Natural killer cell (primary cell): ENCODE measurements around the gene MAOB. TPM values are rescaled to one million over a fixed set of nuclear protein-coding genes. Genes with fewer than 3 reads are reported as not detected.

Experiments
- ATAC-seq, 3 donors: fragments of 150-1000 bp in 2 of 3; fragments of 200-7000 bp in 1 of 3; cut with Tn5 transposase; 1 replicate in 1 of 3; 2 replicates in 2 of 3; pipeline ENCODE4 v1.10.0; 2021; ENCODE audit warnings: mild to moderate bottlenecking in 2 of 3, moderate library complexity in 2 of 3
- DNase-seq, 2 donors: peaks; one replicate each; pipeline versions ENCODE4 v3.0.0 to v3.0.0-alpha.2; 2013 to 2021; ENCODE audit warnings: mixed read lengths in 1 of 2
- H3K27ac ChIP-seq: one replicate; pipeline ENCODE4 v1.5.1; 2013; ENCODE audit warnings: mild to moderate bottlenecking, low read length
- H3K27me3 ChIP-seq: one replicate; pipeline ENCODE4 v1.6.1; 2013; ENCODE audit warnings: low read length; ENCODE audit not compliant: control insufficient read depth, insufficient read depth
- H3K36me3 ChIP-seq: one replicate; pipeline ENCODE4 v1.6.1; 2013; ENCODE audit warnings: low read length; ENCODE audit not compliant: control insufficient read depth, insufficient read depth
- H3K4me1 ChIP-seq: one replicate; pipeline ENCODE4 v1.6.1; 2013; ENCODE audit warnings: low read length; ENCODE audit not compliant: control insufficient read depth, insufficient read depth
- H3K4me3 ChIP-seq: one replicate; pipeline ENCODE4 v1.5.1; 2013; ENCODE audit warnings: low read length
- H3K9me3 ChIP-seq: one replicate; pipeline ENCODE4 v1.6.1; 2013; ENCODE audit warnings: low read length; ENCODE audit not compliant: control insufficient read depth, insufficient read depth
- H3K27ac Mint-ChIP-seq, 2 donors: one replicate each; pipeline ENCODE4 v1.8.0; 2022; ENCODE audit warnings: mild to moderate bottlenecking in 2 of 2, mixed read lengths in 2 of 2, moderate library complexity in 1 of 2
- H3K27me3 Mint-ChIP-seq, 2 donors: one replicate each; pipeline ENCODE4 v1.8.0; 2022; ENCODE audit warnings: low read depth in 2 of 2, mixed read lengths in 2 of 2
- H3K36me3 Mint-ChIP-seq: one replicate; pipeline ENCODE4 v1.8.0; 2022; ENCODE audit warnings: mixed read lengths
- H3K4me1 Mint-ChIP-seq, 2 donors: one replicate each; pipeline ENCODE4 v1.8.0; 2022; ENCODE audit warnings: mixed read lengths in 2 of 2
- H3K4me3 Mint-ChIP-seq: one replicate; pipeline ENCODE4 v1.8.0; 2022; ENCODE audit warnings: mild to moderate bottlenecking, moderate library complexity, mixed read lengths
- H3K9me3 Mint-ChIP-seq, 2 donors: one replicate each; pipeline ENCODE4 v1.8.0; 2022; ENCODE audit warnings: mixed read lengths in 2 of 2
- WGBS: methylation state at CpG from one replicate; pipeline ENCODE4 v1.1.7; 2013; ENCODE audit warnings: missing lambda C conversion rate; ENCODE audit not compliant: insufficient coverage; 5-methylcytosine and 5-hydroxymethylcytosine counted together
- intact Hi-C: fragments of 100-400 bp; cut with micrococcal nuclease; formaldehyde crosslinking; loops from one replicate; pipeline ENCODE4 v1.14.2; 2022
- total RNA-seq, 4 donors: library from RNA; stranded (reverse); fragments of 120-200 nt in 1 of 4; gene quantifications; one replicate each; pipeline versions ENCODE4 v1.2.3 to v1.2.4, GENCODE V29; 2013 to 2022
- TF ChIP-seq, protein P1 (sequence below): fragments of 200-600 bp; IDR thresholded peaks from one replicate; pipeline ENCODE4 v1.8.0; 2022; ENCODE audit warnings: antibody characterized with exemption

Gene MAOB
- total RNA-seq, 3 donors from 2014 or later (not counting 1 experiment from before 2014, with no cell fraction given) = 0.26 TPM; not detected in 2

GRCh38 chrX:43866423-43866822, 15.8 kb downstream of the MAOB start:
- H3K36me3 ChIP-seq = no peaks in the 10 kb centered on the region
- no peaks in the 10 kb centered on the region for H3K4me1 ChIP-seq
- H3K4me3 Mint-ChIP-seq = no peak overlapping the region
- H3K4me1 Mint-ChIP-seq = no peaks in the 10 kb centered on the region
- DNase-seq (no peak), ATAC-seq (no peak)
- H3K9me3 Mint-ChIP-seq = no peaks in the 10 kb centered on the region
- no peak overlapping the region for H3K27ac Mint-ChIP-seq
- H3K9me3 ChIP-seq = no peaks in the 10 kb centered on the region
- no peaks in the 10 kb centered on the region for H3K27me3 ChIP-seq
- H3K36me3 Mint-ChIP-seq = no peaks in the 10 kb centered on the region
- H3K4me3 ChIP-seq = no peak overlapping the region
- no peak overlapping the region for H3K27ac ChIP-seq
- WGBS = 88% methylated on average over 2 of the region's 4 CpGs
- TF ChIP-seq, protein P1, sequence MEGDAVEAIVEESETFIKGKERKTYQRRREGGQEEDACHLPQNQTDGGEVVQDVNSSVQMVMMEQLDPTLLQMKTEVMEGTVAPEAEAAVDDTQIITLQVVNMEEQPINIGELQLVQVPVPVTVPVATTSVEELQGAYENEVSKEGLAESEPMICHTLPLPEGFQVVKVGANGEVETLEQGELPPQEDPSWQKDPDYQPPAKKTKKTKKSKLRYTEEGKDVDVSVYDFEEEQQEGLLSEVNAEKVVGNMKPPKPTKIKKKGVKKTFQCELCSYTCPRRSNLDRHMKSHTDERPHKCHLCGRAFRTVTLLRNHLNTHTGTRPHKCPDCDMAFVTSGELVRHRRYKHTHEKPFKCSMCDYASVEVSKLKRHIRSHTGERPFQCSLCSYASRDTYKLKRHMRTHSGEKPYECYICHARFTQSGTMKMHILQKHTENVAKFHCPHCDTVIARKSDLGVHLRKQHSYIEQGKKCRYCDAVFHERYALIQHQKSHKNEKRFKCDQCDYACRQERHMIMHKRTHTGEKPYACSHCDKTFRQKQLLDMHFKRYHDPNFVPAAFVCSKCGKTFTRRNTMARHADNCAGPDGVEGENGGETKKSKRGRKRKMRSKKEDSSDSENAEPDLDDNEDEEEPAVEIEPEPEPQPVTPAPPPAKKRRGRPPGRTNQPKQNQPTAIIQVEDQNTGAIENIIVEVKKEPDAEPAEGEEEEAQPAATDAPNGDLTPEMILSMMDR = no peak
- intact Hi-C loops = no loop called here
- peaks cover 2 to 33% of the 10 kb centered on the region in 2 donors for H3K27me3 Mint-ChIP-seq

GRCh38 chrX:43865791-43866190, 16.5 kb downstream of the MAOB start:
- Mint-ChIP-seq H3K4me3 (no peak overlapping the region), H3K9me3 (no peaks in the 10 kb centered on the region), H3K4me1 (no peaks in the 10 kb centered on the region), H3K36me3 (no peaks in the 10 kb centered on the region), H3K27me3 (peaks cover 2 to 33% of the 10 kb centered on the region in 2 donors), H3K27ac (no peak overlapping the region)
- no peak overlapping the region for H3K4me3 ChIP-seq
- ATAC-seq (no peak), DNase-seq (no peak)
- no peaks in the 10 kb centered on the region for H3K4me1 ChIP-seq
- WGBS = 95% methylated on average over 5 of the region's 5 CpGs
- no peaks in the 10 kb centered on the region for H3K9me3 ChIP-seq
- intact Hi-C loops = no loop called here
- H3K27me3 ChIP-seq = no peaks in the 10 kb centered on the region
- no peak overlapping the region for H3K27ac ChIP-seq
- no peaks in the 10 kb centered on the region for H3K36me3 ChIP-seq
- TF ChIP-seq, protein P1 = no peak

DNA sequence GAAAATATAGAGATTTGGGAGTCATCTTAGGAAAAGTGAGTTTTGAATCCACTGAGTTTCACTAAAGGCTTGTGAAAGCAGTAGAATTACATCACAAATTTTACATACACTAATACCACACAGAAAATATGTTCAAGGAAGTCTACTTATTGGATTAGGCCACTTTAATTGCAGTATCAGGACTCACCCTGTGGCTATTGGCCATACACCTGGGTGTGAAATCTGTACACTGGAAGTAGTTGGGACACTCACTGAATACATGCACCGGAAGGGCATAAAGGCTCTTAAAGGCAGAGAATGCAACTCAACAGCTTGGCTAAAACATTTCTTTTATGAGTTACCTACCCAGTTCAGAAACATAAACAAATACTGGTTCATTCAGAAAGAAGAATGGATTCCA, 19.8 kb downstream of the MAOB start:
- Histone ChIP-seq H3K9me3 (no peaks in the 10 kb centered on the region), H3K27ac (no peak overlapping the region), H3K36me3 (no peaks in the 10 kb centered on the region), H3K4me1 (no peaks in the 10 kb centered on the region), H3K4me3 (no peak overlapping the region), H3K27me3 (no peaks in the 10 kb centered on the region)
- WGBS = 71% methylated on average over 1 of the region's 1 CpG
- intact Hi-C loops = no loop called here
- Mint-ChIP-seq H3K4me3 (no peak overlapping the region), H3K27ac (no peak overlapping the region), H3K4me1 (no peaks in the 10 kb centered on the region), H3K36me3 (no peaks in the 10 kb centered on the region), H3K27me3 (peaks cover 0 to 13% of the 10 kb centered on the region in 2 donors), H3K9me3 (no peaks in the 10 kb centered on the region)
- TF ChIP-seq, protein P1 = no peak
- ATAC-seq = no peak
- no peak for DNase-seq

DNA sequence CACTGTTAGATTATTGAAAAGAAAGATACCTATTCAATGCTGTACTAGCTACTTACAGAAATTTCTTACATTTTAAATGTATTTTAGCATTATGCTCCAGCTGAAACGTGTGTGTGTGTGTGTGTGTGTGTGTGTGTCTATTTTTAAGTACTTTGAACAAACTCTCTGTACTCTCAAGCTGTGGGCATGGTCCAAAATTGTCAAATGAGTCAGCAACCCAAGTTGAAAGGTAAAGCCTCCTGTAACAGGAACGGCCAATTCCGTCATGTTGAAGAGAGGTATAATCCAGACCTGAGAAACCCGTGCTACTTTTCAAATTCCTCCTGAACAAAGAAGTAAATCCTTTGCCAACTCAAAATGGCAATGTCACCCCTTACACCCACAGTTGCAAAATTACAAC, 20.5 kb downstream of the MAOB start:
- Histone ChIP-seq H3K27ac (no peak overlapping the region), H3K4me1 (no peaks in the 10 kb centered on the region), H3K27me3 (no peaks in the 10 kb centered on the region), H3K36me3 (no peaks in the 10 kb centered on the region), H3K9me3 (no peaks in the 10 kb centered on the region), H3K4me3 (no peak overlapping the region)
- DNase-seq = no peak
- WGBS = 85% methylated on average over 3 of the region's 4 CpGs
- Mint-ChIP-seq H3K36me3 (no peaks in the 10 kb centered on the region), H3K27ac (no peak overlapping the region), H3K4me3 (no peak overlapping the region), H3K4me1 (no peaks in the 10 kb centered on the region), H3K27me3 (peaks cover 0 to 9% of the 10 kb centered on the region in 2 donors), H3K9me3 (no peaks in the 10 kb centered on the region)
- TF ChIP-seq, protein P1 = no peak
- intact Hi-C loops = no loop called here
- no peak for ATAC-seq
